HEK293T (cell line): ENCODE data around the gene PACRG.

Experiments
- CTCF ChIA-PET: fragments of 350-600 bp; formaldehyde crosslinking; extraction: SDS; loops from one replicate; lab custom pipeline; 2021; ENCODE audit warnings: antibody characterized with exemption, inconsistent platforms; lab: Yijun Ruan, JAX
- POLR2A ChIA-PET: fragments of 350-600 bp; formaldehyde crosslinking; extraction: SDS; loops from one replicate; lab custom pipeline; 2020; ENCODE audit warnings: antibody characterized with exemption, inconsistent platforms; lab: Yijun Ruan, JAX
- DNase-seq: peaks from one replicate; pipeline ENCODE4 v3.0.0; 2012; ENCODE audit warnings: mixed read lengths; ENCODE audit errors: extremely low spot score
- ARNT ChIP-seq: fragments of 450-650 bp; IDR thresholded peaks from 2 replicates; pipeline ENCODE4 v1.6.1; 2017; ENCODE audit warnings: mild to moderate bottlenecking
- BHLHE40 ChIP-seq: fragments of 450-650 bp; IDR thresholded peaks from 2 replicates; pipeline ENCODE4 v1.6.1; 2016; ENCODE audit warnings: mild to moderate bottlenecking, moderate library complexity, borderline replicate concordance
- CTBP1 ChIP-seq: fragments of 450-650 bp; IDR thresholded peaks from 2 replicates; pipeline ENCODE4 v1.6.1; 2016; ENCODE audit warnings: borderline replicate concordance
- ELF4 ChIP-seq: fragments of 450-650 bp; IDR thresholded peaks from 2 replicates; pipeline ENCODE4 v1.6.1; 2017; ENCODE audit warnings: antibody characterized with exemption
- FOXA1 ChIP-seq: fragments of 450-650 bp; IDR thresholded peaks from 2 replicates; pipeline ENCODE4 v1.6.1; 2016; ENCODE audit warnings: mild to moderate bottlenecking
- FOXK2 ChIP-seq: fragments of 450-650 bp; IDR thresholded peaks from 2 replicates; pipeline ENCODE4 v1.6.1; 2016; ENCODE audit warnings: mild to moderate bottlenecking
- FOXM1 ChIP-seq: fragments of 450-650 bp; IDR thresholded peaks from 2 replicates; pipeline ENCODE4 v1.6.1; 2017; ENCODE audit warnings: mild to moderate bottlenecking, borderline replicate concordance
- HDGF ChIP-seq: fragments of 450-650 bp; IDR thresholded peaks from 2 replicates; pipeline ENCODE4 v1.6.1; 2017; ENCODE audit warnings: antibody characterized with exemption, borderline replicate concordance
- L3MBTL2 ChIP-seq: fragments of 450-650 bp; conservative IDR thresholded peaks from 2 replicates; pipeline ENCODE4 v1.6.1; 2016; ENCODE audit warnings: mild to moderate bottlenecking
- LEF1 ChIP-seq: fragments of 450-650 bp; IDR thresholded peaks from 2 replicates; pipeline ENCODE4 v1.6.1; 2017; ENCODE audit warnings: mild to moderate bottlenecking, borderline replicate concordance
- NFRKB ChIP-seq: fragments of 450-650 bp; IDR thresholded peaks from 2 replicates; pipeline ENCODE4 v1.6.1; 2016; ENCODE audit warnings: mild to moderate bottlenecking, moderate library complexity
- SP1 ChIP-seq: fragments of 450-650 bp; IDR thresholded peaks from 2 replicates; pipeline ENCODE4 v1.6.1; 2017
- SUZ12 ChIP-seq: fragments of 450-650 bp; IDR thresholded peaks from 2 replicates; pipeline ENCODE4 v1.6.1; 2016; ENCODE audit warnings: mild to moderate bottlenecking
- TARDBP ChIP-seq: fragments of 450-650 bp; IDR thresholded peaks from 2 replicates; pipeline ENCODE4 v1.6.1; 2016
- ZNF384 ChIP-seq: fragments of 450-650 bp; IDR thresholded peaks from 2 replicates; pipeline ENCODE4 v1.6.1; 2016
- TF ChIP-seq, protein P1 (sequence below): fragments of 450-650 bp; IDR thresholded peaks from 2 replicates; pipeline ENCODE4 v1.6.1; 2016

The PACRG gene

DNA sequence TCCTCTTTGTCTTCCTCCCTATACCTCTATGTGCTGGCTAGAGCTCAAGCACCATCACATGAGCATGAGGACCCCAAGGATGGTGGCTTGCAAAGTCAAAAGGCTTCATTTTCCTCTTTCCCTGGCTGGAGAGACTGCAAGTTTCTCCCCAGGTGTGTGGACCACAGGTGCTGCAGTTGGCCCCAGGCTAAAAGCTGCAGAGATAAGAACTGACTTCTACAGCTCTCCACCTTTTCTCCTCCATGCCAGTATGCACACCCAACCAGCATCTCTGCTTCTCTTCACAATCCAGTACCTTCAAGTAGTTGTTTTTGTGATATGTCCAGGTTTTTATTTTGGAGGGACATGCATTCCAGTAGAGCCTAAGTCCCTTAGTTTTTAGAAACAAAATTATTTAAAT, 29.3 kb upstream of the PACRG start:
- CTCF ChIA-PET, result no interaction called here
- POLR2A ChIA-PET, result no interaction called here
- DNase-seq, result no peak
- no peak for TF ChIP-seq TARDBP
- TF ChIP-seq CTBP1, result no peak
- TF ChIP-seq HDGF, result no peak
- TF ChIP-seq SUZ12, result no peak
- TF ChIP-seq, protein P1, sequence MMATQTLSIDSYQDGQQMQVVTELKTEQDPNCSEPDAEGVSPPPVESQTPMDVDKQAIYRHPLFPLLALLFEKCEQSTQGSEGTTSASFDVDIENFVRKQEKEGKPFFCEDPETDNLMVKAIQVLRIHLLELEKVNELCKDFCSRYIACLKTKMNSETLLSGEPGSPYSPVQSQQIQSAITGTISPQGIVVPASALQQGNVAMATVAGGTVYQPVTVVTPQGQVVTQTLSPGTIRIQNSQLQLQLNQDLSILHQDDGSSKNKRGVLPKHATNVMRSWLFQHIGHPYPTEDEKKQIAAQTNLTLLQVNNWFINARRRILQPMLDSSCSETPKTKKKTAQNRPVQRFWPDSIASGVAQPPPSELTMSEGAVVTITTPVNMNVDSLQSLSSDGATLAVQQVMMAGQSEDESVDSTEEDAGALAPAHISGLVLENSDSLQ, result no peak

DNA sequence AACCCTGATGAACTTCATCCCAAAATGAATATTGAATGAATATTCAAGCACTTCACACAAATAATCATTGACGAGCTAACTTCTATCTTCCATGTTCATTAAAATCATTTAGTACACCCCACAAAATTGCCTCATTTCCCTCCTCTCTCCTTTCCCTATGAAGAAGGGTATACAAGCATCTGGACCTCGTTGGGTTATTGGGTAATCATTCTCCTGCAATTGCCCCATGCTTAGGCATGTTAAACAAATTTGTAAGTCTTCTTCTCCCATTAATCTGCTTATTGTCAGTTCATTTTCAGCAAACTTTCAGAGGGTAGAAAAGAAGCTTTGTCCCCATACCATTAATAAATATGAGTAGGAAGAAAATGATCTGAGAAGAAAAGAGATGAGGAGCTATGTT, 27.8 kb upstream of the PACRG start:
- DNase-seq, result no peak
- CTCF ChIA-PET, result no interaction called here
- no peak for TF ChIP-seq SUZ12
- TF ChIP-seq SP1, result no peak
- no peak for TF ChIP-seq ARNT
- TF ChIP-seq LEF1, result no peak
- TF ChIP-seq ELF4, result no peak
- TF ChIP-seq FOXM1, result no peak
- TF ChIP-seq L3MBTL2, result no peak
- TF ChIP-seq, protein P1, result no peak
- TF ChIP-seq FOXA1, result no peak
- no peak for TF ChIP-seq NFRKB
- TF ChIP-seq ZNF384, result no peak
- TF ChIP-seq BHLHE40, result no peak
- no peak for TF ChIP-seq FOXK2
- TF ChIP-seq TARDBP, result no peak
- no peak for TF ChIP-seq HDGF
- no peak for TF ChIP-seq CTBP1
- POLR2A ChIA-PET, result no interaction called here

DNA sequence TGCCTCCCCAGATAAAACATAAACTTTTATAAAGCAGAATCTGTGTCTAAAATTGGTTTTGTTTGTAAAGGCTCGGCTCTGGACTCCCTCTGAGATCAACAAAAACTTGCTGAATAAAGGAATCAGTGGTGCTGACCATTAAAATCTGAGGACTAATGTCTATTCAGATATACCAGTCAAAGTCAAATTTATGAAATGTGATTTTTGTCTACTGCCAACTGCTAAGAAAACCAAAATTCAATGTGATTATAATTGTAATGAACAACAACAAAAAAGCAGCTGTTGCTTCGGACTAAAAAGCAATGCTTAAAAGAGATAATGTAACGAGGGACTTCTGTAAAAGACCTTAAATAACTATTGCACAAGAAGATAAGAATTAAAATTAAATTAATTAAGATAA, 26.8 kb upstream of the PACRG start:
- TF ChIP-seq NFRKB (no peak), BHLHE40 (no peak), LEF1 (no peak), TARDBP (no peak), ZNF384 (no peak), SP1 (no peak), FOXA1 (no peak), FOXM1 (no peak), SUZ12 (no peak), L3MBTL2 (no peak), HDGF (no peak), ARNT (no peak), FOXK2 (no peak), ELF4 (no peak), CTBP1 (no peak)
- no peak for DNase-seq
- POLR2A ChIA-PET, result no interaction called here
- CTCF ChIA-PET, result no interaction called here

DNA sequence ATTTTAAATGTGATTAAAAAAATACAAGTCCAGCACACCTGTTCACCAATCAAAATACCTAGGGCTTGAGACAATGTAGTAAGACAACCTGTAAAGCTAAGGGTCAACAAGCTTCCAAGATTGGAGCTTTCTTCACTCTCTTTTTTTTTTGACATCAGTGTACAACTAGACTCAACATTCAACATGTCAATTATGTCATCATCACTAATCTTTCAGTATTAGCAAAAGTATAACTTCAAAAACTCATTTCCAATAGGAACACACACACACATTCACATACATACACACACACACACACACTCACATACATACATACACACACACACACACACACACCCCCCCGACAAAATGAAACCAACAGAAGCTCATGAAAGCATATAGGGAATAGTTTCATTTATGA, 26.2 kb upstream of the PACRG start:
- ChIA-PET CTCF (no interaction called here), POLR2A (no interaction called here)
- DNase-seq, result no peak
- TF ChIP-seq SUZ12 (no peak), LEF1 (no peak), TARDBP (no peak), BHLHE40 (no peak), FOXA1 (no peak), ELF4 (no peak), HDGF (no peak), NFRKB (no peak), ZNF384 (no peak), ARNT (no peak)
- TF ChIP-seq, protein P1, result no peak

DNA sequence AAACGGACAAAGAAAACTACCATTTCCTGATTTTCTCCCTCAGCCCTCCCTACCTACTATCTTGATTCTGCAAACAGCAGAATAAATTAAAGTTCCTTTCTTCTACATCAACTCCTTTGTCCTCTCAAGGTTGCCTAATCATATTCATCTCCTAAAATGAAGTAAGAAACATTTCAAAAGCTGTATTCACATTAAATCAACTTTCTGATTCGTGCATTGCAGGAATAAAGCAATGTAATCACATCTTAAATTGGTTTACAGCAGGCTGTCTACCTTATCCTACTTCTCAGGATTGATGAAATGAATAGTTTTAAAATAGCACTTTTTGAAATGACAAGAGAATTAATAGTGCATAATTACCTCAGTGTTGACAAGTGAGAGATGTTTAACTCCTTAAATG, 25.3 kb upstream of the PACRG start:
- CTCF ChIA-PET, result no interaction called here

DNA sequence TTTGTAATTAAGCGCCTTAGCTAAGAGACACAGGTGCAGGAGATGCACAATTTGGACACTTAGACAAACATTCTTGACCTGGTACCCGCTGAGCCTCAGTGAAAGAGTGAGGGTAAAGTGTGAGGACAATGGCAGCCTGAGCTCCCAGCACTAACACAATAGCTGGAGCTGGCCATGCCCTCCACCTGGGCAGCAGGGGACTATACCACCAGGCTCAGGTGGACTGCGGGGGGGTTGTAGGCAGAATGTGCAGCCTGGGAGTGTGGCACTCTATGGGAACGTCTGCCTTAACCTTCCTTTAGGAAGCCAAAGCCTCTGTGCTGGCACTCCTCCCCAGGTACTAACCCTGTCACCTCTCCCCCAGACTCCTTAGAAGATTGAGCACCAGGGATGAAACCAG, 23.8 kb upstream of the PACRG start:
- TF ChIP-seq NFRKB (no peak), FOXA1 (no peak), BHLHE40 (no peak), LEF1 (no peak), ARNT (no peak), SP1 (no peak), L3MBTL2 (no peak), CTBP1 (no peak), FOXM1 (no peak), TARDBP (no peak), HDGF (no peak), SUZ12 (no peak), ELF4 (no peak), FOXK2 (no peak), ZNF384 (no peak)
- TF ChIP-seq, protein P1, result no peak
- no peak for DNase-seq
- POLR2A ChIA-PET, result no interaction called here
- CTCF ChIA-PET, result no interaction called here

More for the DNA sequence above, 25.3 kb upstream of the PACRG start:
- POLR2A ChIA-PET, result no interaction called here
- TF ChIP-seq, protein P1, result peak; percentile 36
- TF ChIP-seq FOXK2, result no peak
- no peak for DNase-seq
